IMR-90 (cell line): ENCODE results near the gene FRMD3. TPM values are rescaled to one million over a fixed set of nuclear protein-coding genes. Genes with fewer than 3 reads are reported as not detected.

Experiments
- ATAC-seq: fragments of 200-7000 bp; cut with Tn5 transposase; 2 replicates; pipeline ENCODE4 v1.9.1; 2020; ENCODE audit warnings: low read depth, mild to moderate bottlenecking, moderate library complexity
- BruUV-seq: library from RNA; stranded (reverse); fragments of 400-500 nt; replicated peaks from 2 replicates; lab custom pipeline; 2021; lab: Mats Ljungman, UMichigan
- CTCF ChIA-PET: fragments of 300-600 bp; formaldehyde crosslinking; extraction: SDS; loops from one replicate; lab custom pipeline; 2021; ENCODE audit warnings: antibody characterized with exemption; lab: Yijun Ruan, JAX
- POLR2A ChIA-PET: fragments of 300-600 bp; sonication (Branson Sonifier 250); formaldehyde crosslinking; loops from one replicate; lab custom pipeline; 2022; ENCODE audit warnings: antibody characterized with exemption; ENCODE audit not compliant: unreplicated experiment; lab: Charles Lee
- DNase-seq: peaks from one replicate; pipeline ENCODE4 v3.0.0; 2013
- H2AFZ ChIP-seq: replicated peaks from 2 replicates; pipeline ENCODE3; 2013; ENCODE audit warnings: low read length, mild to moderate bottlenecking; ENCODE audit not compliant: poor library complexity
- H2AK5ac ChIP-seq: 2 replicates; pipeline ENCODE4 v1.6.1; 2013; ENCODE audit warnings: low read depth, low read length, inconsistent platforms
- H2AK9ac ChIP-seq: replicated peaks from 2 replicates; pipeline ENCODE3; 2013; ENCODE audit warnings: mild to moderate bottlenecking, low read depth, low read length, moderate library complexity; ENCODE audit not compliant: poor library complexity
- H2BK120ac ChIP-seq: 2 replicates; pipeline ENCODE4 v1.6.1; 2013; ENCODE audit warnings: low read depth, low read length, inconsistent platforms
- H2BK15ac ChIP-seq: 3 replicates; pipeline ENCODE4 v1.6.1; 2013; ENCODE audit warnings: low read depth, low read length, inconsistent platforms
- H2BK20ac ChIP-seq: 2 replicates; pipeline ENCODE4 v1.6.1; 2013; ENCODE audit warnings: low read depth, mild to moderate bottlenecking, inconsistent platforms, low read length, moderate library complexity
- H2BK5ac ChIP-seq: 2 replicates; pipeline ENCODE4 v1.6.1; 2013; ENCODE audit warnings: mild to moderate bottlenecking, low read depth, low read length, inconsistent platforms; ENCODE audit not compliant: poor library complexity, severe bottlenecking
- H3K14ac ChIP-seq: replicated peaks from 2 replicates; pipeline ENCODE4 v1.6.1; 2013; ENCODE audit warnings: low read depth, low read length, inconsistent platforms
- H3K18ac ChIP-seq: 2 replicates; pipeline ENCODE4 v1.6.1; 2013; ENCODE audit warnings: low read depth, low read length, control low read depth
- H3K23ac ChIP-seq: 2 replicates; pipeline ENCODE4 v1.6.1; 2013; ENCODE audit warnings: low read depth, low read length, inconsistent platforms
- H3K27ac ChIP-seq: 2 replicates; pipeline ENCODE4 v1.5.1; 2013; ENCODE audit warnings: mild to moderate bottlenecking, control low read depth, low read length; ENCODE audit not compliant: insufficient read depth
- H3K27me3 ChIP-seq: 2 replicates; pipeline ENCODE4 v1.6.1; 2013; ENCODE audit warnings: low read length; ENCODE audit not compliant: control insufficient read depth, insufficient read depth
- H3K36me3 ChIP-seq: 2 replicates; pipeline ENCODE4 v1.6.1; 2013; ENCODE audit warnings: low read length, mixed read lengths; ENCODE audit not compliant: control insufficient read depth, insufficient read depth
- H3K4ac ChIP-seq: 2 replicates; pipeline ENCODE4 v1.6.1; 2013; ENCODE audit warnings: low read depth, low read length, inconsistent platforms
- H3K4me1 ChIP-seq: 2 replicates; pipeline ENCODE4 v1.6.1; 2013; ENCODE audit warnings: low read length, mixed read lengths; ENCODE audit not compliant: control insufficient read depth, insufficient read depth
- H3K4me2 ChIP-seq: 2 replicates; pipeline ENCODE4 v1.6.1; 2013; ENCODE audit warnings: low read depth, mild to moderate bottlenecking, control low read depth, low read length, moderate library complexity
- H3K4me3 ChIP-seq: 2 replicates; pipeline ENCODE4 v1.5.1; 2013; ENCODE audit warnings: low read depth, mild to moderate bottlenecking, control low read depth, low read length, moderate library complexity; ENCODE audit not compliant: insufficient read depth
- H3K56ac ChIP-seq: 2 replicates; pipeline ENCODE4 v1.6.1; 2013; ENCODE audit warnings: low read length, inconsistent platforms; ENCODE audit not compliant: insufficient read depth; ENCODE audit errors: extremely low read depth
- H3K79me1 ChIP-seq, 2 experiments: 2 replicates each; pipeline ENCODE4 v1.6.1; 2013; ENCODE audit warnings: low read length in 2 of 2, inconsistent platforms in 1 of 2, low read depth in 1 of 2
- H3K9ac ChIP-seq: 2 replicates; pipeline ENCODE4 v1.6.1; 2013; ENCODE audit warnings: low read depth, low read length, control low read depth
- H3K9me1 ChIP-seq: 2 replicates; pipeline ENCODE4 v1.6.1; 2013; ENCODE audit warnings: low read length, inconsistent platforms; ENCODE audit not compliant: insufficient read depth
- H3K9me3 ChIP-seq: 2 replicates; pipeline ENCODE4 v1.6.1; 2013; ENCODE audit warnings: low read length; ENCODE audit not compliant: control insufficient read depth, insufficient read depth
- H4K20me1 ChIP-seq: 2 replicates; pipeline ENCODE4 v1.6.1; 2013; ENCODE audit warnings: low read length, inconsistent platforms; ENCODE audit not compliant: insufficient read depth
- H4K5ac ChIP-seq: 2 replicates; pipeline ENCODE4 v1.6.1; 2013; ENCODE audit warnings: mild to moderate bottlenecking, low read depth, low read length, control low read depth
- H4K8ac ChIP-seq, 2 experiments: 2 replicates each; pipeline ENCODE4 v1.6.1; 2013; ENCODE audit warnings: low read depth in 2 of 2, low read length in 2 of 2, control low read depth in 1 of 2, inconsistent platforms in 1 of 2
- H4K91ac ChIP-seq: 2 replicates; pipeline ENCODE4 v1.6.1; 2013; ENCODE audit warnings: low read depth, low read length, inconsistent platforms; ENCODE audit not compliant: insufficient read depth
- BHLHE40 ChIP-seq: fragments of 150-350 bp; IDR thresholded peaks from 2 replicates; pipeline ENCODE4 v1.6.1; 2016; ENCODE audit warnings: mild to moderate bottlenecking, low read depth, low read length
- CEBPB ChIP-seq: IDR thresholded peaks from 2 replicates; pipeline ENCODE4 v1.6.1; 2012; ENCODE audit warnings: low read depth, low read length, improper control_type of control experiment
- CHD1 ChIP-seq: IDR thresholded peaks from 2 replicates; pipeline ENCODE4 v1.6.1; 2012; ENCODE audit warnings: low read depth, low read length, improper control_type of control experiment
- CTCF ChIP-seq: conservative IDR thresholded peaks from 2 replicates; pipeline ENCODE4 v1.5.1; 2012; ENCODE audit warnings: mild to moderate bottlenecking, low read depth, low read length, improper control_type of control experiment
- ELK1 ChIP-seq: fragments of 150-350 bp; IDR thresholded peaks from 2 replicates; pipeline ENCODE4 v1.6.1; 2016; ENCODE audit warnings: low read depth, mild to moderate bottlenecking, low read length, moderate library complexity, borderline replicate concordance
- FOS ChIP-seq: fragments of 150-350 bp; IDR thresholded peaks from 2 replicates; pipeline ENCODE4 v1.6.1; 2016; ENCODE audit warnings: low read depth, low read length
- MAFK ChIP-seq: IDR thresholded peaks from 2 replicates; pipeline ENCODE4 v1.6.1; 2012; ENCODE audit warnings: low read depth, low read length, improper control_type of control experiment
- MAZ ChIP-seq: IDR thresholded peaks from 2 replicates; pipeline ENCODE4 v1.6.1; 2012; ENCODE audit warnings: low read depth, mild to moderate bottlenecking, low read length, improper control_type of control experiment, moderate library complexity, borderline replicate concordance
- MXI1 ChIP-seq: IDR thresholded peaks from 2 replicates; pipeline ENCODE4 v1.6.1; 2012; ENCODE audit warnings: low read depth, mild to moderate bottlenecking, low read length, moderate library complexity, borderline replicate concordance
- NFE2L2 ChIP-seq: fragments of 150-350 bp; IDR thresholded peaks from 2 replicates; pipeline ENCODE4 v1.6.1; 2016; ENCODE audit warnings: low read depth, mild to moderate bottlenecking, low read length
- POLR2A ChIP-seq: IDR thresholded peaks from 2 replicates; pipeline ENCODE4 v1.6.1; 2012; ENCODE audit warnings: mild to moderate bottlenecking, low read depth, low read length
- RAD21 ChIP-seq: IDR thresholded peaks from 2 replicates; pipeline ENCODE4 v1.6.1; 2012; ENCODE audit warnings: low read length, improper control_type of control experiment
- RCOR1 ChIP-seq: IDR thresholded peaks from 2 replicates; pipeline ENCODE4 v1.6.1; 2012; ENCODE audit warnings: mild to moderate bottlenecking, low read length, improper control_type of control experiment; ENCODE audit not compliant: insufficient replicate concordance
- RFX5 ChIP-seq: IDR thresholded peaks from 2 replicates; pipeline ENCODE4 v1.8.0; 2012; ENCODE audit warnings: low read depth, mild to moderate bottlenecking, low read length, moderate library complexity
- SMC3 ChIP-seq: fragments of 150-350 bp; IDR thresholded peaks from 2 replicates; pipeline ENCODE4 v1.6.1; 2016; ENCODE audit warnings: low read depth, mild to moderate bottlenecking, antibody characterized with exemption, low read length, moderate library complexity
- WGBS, 2 experiments: methylation state at CpG; one replicate each; pipeline versions ENCODE4 v1.1.5 to v1.1.7; 2013; ENCODE audit warnings: missing lambda C conversion rate in 2 of 2; ENCODE audit not compliant: insufficient read length in 1 of 2; ENCODE audit errors: extremely low coverage in 2 of 2; 5-methylcytosine and 5-hydroxymethylcytosine counted together
- dilution Hi-C: fragments of 300-500 bp; cut with HindIII; formaldehyde crosslinking; loops from one replicate; pipeline ENCODE4 v1.14.3; 2018; ENCODE audit warnings: low sequenced_read_pairs; ENCODE audit not compliant: unreplicated experiment
- in situ Hi-C: fragments of 300-500 bp; cut with MboI; formaldehyde crosslinking; loops from 3 replicates; pipeline ENCODE4 v1.14.3; 2019; ENCODE audit warnings: low sequenced_read_pairs, inconsistent platforms, mixed read lengths
- intact Hi-C: fragments of 100-400 bp; cut with micrococcal nuclease; formaldehyde crosslinking; loops from 2 replicates; pipeline ENCODE4 v1.10.0; 2022
- polyA plus RNA-seq, 3 experiments: library from polyadenylated mRNA; depleted of rRNA; stranded (reverse); fragments of >200 nt; gene quantifications; 2 replicates each; pipeline ENCODE4 v1.2.3, GENCODE V29; 2012; ENCODE audit warnings: low replicate concordance in 1 of 3
- total RNA-seq: library from RNA; depleted of rRNA; stranded (reverse); fragments of >200 nt; gene quantifications from 2 replicates; pipeline ENCODE4 v1.2.3, GENCODE V29; 2012
- TF ChIP-seq, protein P1 (sequence below): fragments of 150-350 bp; IDR thresholded peaks from 2 replicates; pipeline ENCODE4 v1.6.1; 2017; ENCODE audit warnings: mild to moderate bottlenecking, antibody characterized with exemption, low read length, low read depth

Gene FRMD3
- total and polyA plus RNA-seq, 2 of the 4 experiments (the other 2 are of a cell fraction), result 0.02 to 0.18 TPM

DNA sequence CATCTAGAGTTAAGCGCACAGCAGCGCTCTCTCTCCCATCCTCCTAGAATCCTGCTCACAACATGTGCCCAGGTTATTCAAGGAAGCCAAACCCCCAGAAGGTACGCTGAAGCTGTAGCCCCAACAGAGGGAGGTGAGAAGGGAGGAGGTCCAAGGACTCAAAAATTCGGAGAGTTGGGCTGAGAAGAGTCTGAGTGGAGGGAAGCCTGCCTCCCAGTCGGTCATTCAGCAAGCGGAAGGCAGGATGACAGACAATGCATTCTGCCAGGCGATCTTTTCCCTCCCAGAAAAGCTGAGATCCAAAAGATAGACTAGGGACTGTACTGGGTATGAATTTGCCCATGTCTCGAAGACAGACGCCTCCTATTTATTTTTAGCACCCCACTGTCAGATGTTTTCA lies 189.2 kb downstream of the FRMD3 start:
- Histone ChIP-seq H3K27me3 (no peaks in the 10 kb centered on the region), H3K23ac (no peak overlapping the region), H3K4me1 (no peaks in the 10 kb centered on the region), H2AK5ac (no peak overlapping the region), H3K56ac (no peak overlapping the region), H2AFZ (no peak overlapping the region), H3K14ac (no peak overlapping the region), H2BK5ac (no peak overlapping the region), H2BK15ac (no peak overlapping the region), H3K79me1 (no peaks in the 10 kb centered on the region), H4K91ac (no peak overlapping the region), H2BK120ac (no peak overlapping the region), H2BK20ac (no peak overlapping the region), H3K9ac (no peak overlapping the region), H4K20me1 (no peaks in the 10 kb centered on the region), H3K36me3 (no peaks in the 10 kb centered on the region), H4K8ac (no peak overlapping the region), H3K27ac (no peak overlapping the region), H3K4me2 (no peak overlapping the region), H3K18ac (no peak overlapping the region), H3K9me3 (no peaks in the 10 kb centered on the region), H2AK9ac (no peak overlapping the region), H3K4ac (no peak overlapping the region), H3K9me1 (no peaks in the 10 kb centered on the region), H3K4me3 (no peak overlapping the region), H4K5ac (no peak overlapping the region)
- CTCF ChIA-PET, result interaction anchor here (0.7 kb wide), 2 partner anchors 12 to 15 kb away, joined by 3 read pairs; no protein-coding TSS in a partner anchor
- WGBS, 2 experiments, result no CpG with 5 or more reads among the region's 9 CpGs
- in situ Hi-C loops, result no loop called here
- dilution Hi-C loops, result no loop called here
- no TSS peak for BruUV-seq
- intact Hi-C loops, result no loop called here
- TF ChIP-seq FOS (no peak), CTCF (no peak), BHLHE40 (no peak), MAFK (no peak), NFE2L2 (no peak), POLR2A (no peak), MAZ (no peak), RAD21 (no peak), SMC3 (no peak), RFX5 (no peak), CHD1 (no peak), MXI1 (no peak), RCOR1 (no peak), CEBPB (no peak), ELK1 (no peak)
- TF ChIP-seq, protein P1, sequence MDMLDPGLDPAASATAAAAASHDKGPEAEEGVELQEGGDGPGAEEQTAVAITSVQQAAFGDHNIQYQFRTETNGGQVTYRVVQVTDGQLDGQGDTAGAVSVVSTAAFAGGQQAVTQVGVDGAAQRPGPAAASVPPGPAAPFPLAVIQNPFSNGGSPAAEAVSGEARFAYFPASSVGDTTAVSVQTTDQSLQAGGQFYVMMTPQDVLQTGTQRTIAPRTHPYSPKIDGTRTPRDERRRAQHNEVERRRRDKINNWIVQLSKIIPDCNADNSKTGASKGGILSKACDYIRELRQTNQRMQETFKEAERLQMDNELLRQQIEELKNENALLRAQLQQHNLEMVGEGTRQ, result no peak
- no peak for DNase-seq
- POLR2A ChIA-PET, result no interaction called here
- ATAC-seq, result no peak
